SK-N-SH (cell line): Measurements from ENCODE around the gene SETBP1.

Experiments
- CHD2 ChIP-seq: fragments of 150-350 bp; IDR thresholded peaks from 2 replicates; pipeline ENCODE4 v1.6.1; 2018; ENCODE audit warnings: low read length; ENCODE audit not compliant: partially characterized antibody
- CTCF ChIP-seq: fragments of 200-600 bp; sonication (generic); IDR thresholded peaks from 2 replicates; pipeline ENCODE4 v1.6.1; 2017; ENCODE audit warnings: antibody characterized with exemption, mild to moderate bottlenecking, moderate library complexity
- FOSL2 ChIP-seq: IDR thresholded peaks from 2 replicates; pipeline ENCODE4 v1.4.0; 2012; ENCODE audit warnings: low read depth, mild to moderate bottlenecking, moderate library complexity, borderline replicate concordance
- JUND ChIP-seq: IDR thresholded peaks from 2 replicates; pipeline ENCODE4 v1.4.0; 2012
- MXI1 ChIP-seq: IDR thresholded peaks from 2 replicates; pipeline ENCODE4 v1.6.1; 2012; ENCODE audit warnings: mild to moderate bottlenecking, low read depth, low read length, improper control_type of control experiment
- RAD21 ChIP-seq: IDR thresholded peaks from 2 replicates; pipeline ENCODE4 v1.6.1; 2012; ENCODE audit warnings: mild to moderate bottlenecking, low read length
- RCOR1 ChIP-seq: fragments of 150-350 bp; IDR thresholded peaks from 2 replicates; pipeline ENCODE4 v1.6.1; 2017; ENCODE audit warnings: antibody characterized with exemption, low read length
- SIN3A ChIP-seq: IDR thresholded peaks from 2 replicates; pipeline ENCODE4 v1.6.1; 2012; ENCODE audit warnings: low read depth, mild to moderate bottlenecking, low read length, moderate library complexity, borderline replicate concordance
- SMC3 ChIP-seq: IDR thresholded peaks from 2 replicates; pipeline ENCODE4 v1.6.1; 2012; ENCODE audit warnings: low read depth, low read length, improper control_type of control experiment
- YY1 ChIP-seq: IDR thresholded peaks from 2 replicates; pipeline ENCODE4 v1.4.0; 2012; ENCODE audit warnings: low read depth, mild to moderate bottlenecking
- TF ChIP-seq, protein P1 (sequence below): IDR thresholded peaks from 2 replicates; pipeline ENCODE4 v1.6.1; 2012; ENCODE audit warnings: mild to moderate bottlenecking, low read depth, low read length, moderate library complexity

DNA sequence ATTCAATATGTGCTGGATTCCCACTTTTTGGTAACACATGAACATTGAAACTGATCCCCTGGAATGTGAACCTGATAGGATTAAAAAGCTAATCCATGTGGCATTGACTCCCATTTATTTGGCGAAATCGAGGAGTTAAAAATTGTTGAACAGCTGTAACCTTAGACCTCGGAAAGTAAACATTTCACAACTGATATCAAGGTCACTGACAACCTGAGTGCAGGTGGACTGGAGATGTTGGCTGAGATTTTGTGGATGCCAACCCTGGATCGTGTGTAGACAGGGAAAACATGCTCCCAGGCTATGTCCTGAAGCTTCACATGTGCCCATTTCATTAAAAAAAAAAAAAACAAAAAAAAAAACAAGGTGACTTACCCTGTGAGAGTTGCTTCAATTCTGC is 204.8 kb downstream of the SETBP1 start:
- no peak for TF ChIP-seq CTCF
- no peak for TF ChIP-seq RAD21
- TF ChIP-seq MXI1: no peak
- TF ChIP-seq YY1: no peak
- no peak for TF ChIP-seq FOSL2
- TF ChIP-seq, protein P1, sequence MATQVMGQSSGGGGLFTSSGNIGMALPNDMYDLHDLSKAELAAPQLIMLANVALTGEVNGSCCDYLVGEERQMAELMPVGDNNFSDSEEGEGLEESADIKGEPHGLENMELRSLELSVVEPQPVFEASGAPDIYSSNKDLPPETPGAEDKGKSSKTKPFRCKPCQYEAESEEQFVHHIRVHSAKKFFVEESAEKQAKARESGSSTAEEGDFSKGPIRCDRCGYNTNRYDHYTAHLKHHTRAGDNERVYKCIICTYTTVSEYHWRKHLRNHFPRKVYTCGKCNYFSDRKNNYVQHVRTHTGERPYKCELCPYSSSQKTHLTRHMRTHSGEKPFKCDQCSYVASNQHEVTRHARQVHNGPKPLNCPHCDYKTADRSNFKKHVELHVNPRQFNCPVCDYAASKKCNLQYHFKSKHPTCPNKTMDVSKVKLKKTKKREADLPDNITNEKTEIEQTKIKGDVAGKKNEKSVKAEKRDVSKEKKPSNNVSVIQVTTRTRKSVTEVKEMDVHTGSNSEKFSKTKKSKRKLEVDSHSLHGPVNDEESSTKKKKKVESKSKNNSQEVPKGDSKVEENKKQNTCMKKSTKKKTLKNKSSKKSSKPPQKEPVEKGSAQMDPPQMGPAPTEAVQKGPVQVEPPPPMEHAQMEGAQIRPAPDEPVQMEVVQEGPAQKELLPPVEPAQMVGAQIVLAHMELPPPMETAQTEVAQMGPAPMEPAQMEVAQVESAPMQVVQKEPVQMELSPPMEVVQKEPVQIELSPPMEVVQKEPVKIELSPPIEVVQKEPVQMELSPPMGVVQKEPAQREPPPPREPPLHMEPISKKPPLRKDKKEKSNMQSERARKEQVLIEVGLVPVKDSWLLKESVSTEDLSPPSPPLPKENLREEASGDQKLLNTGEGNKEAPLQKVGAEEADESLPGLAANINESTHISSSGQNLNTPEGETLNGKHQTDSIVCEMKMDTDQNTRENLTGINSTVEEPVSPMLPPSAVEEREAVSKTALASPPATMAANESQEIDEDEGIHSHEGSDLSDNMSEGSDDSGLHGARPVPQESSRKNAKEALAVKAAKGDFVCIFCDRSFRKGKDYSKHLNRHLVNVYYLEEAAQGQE: no peak
- TF ChIP-seq JUND: no peak
- TF ChIP-seq RCOR1: no peak
- no peak for TF ChIP-seq SMC3
- TF ChIP-seq CHD2: no peak
- no peak for TF ChIP-seq SIN3A
